Uterus (tissue), 2 donors: ENCODE measurements around the gene EPB41L4A.

Source experiments
- POLR2A ChIP-seq, 2 donors: fragments of 450-650 bp; IDR thresholded peaks; one replicate each; pipeline ENCODE4 v1.6.1; 2016; ENCODE audit warnings: antibody characterized with exemption in 2 of 2, mild to moderate bottlenecking in 1 of 2, moderate library complexity in 1 of 2
- TF ChIP-seq, protein P1 (sequence below), 4 experiments: fragments of 200-600 bp in 2 of 4; fragments of 450-650 bp in 2 of 4; sonication (generic) in 2 of 4; IDR thresholded peaks; one replicate each; pipeline ENCODE4 v1.5.1; 2016 to 2019; ENCODE audit warnings: antibody characterized with exemption in 4 of 4, mild to moderate bottlenecking in 2 of 4, moderate library complexity in 1 of 4

GRCh38 chr5:112163435-112163834, 255.6 kb downstream of the EPB41L4A start:
- TF ChIP-seq, protein P1, sequence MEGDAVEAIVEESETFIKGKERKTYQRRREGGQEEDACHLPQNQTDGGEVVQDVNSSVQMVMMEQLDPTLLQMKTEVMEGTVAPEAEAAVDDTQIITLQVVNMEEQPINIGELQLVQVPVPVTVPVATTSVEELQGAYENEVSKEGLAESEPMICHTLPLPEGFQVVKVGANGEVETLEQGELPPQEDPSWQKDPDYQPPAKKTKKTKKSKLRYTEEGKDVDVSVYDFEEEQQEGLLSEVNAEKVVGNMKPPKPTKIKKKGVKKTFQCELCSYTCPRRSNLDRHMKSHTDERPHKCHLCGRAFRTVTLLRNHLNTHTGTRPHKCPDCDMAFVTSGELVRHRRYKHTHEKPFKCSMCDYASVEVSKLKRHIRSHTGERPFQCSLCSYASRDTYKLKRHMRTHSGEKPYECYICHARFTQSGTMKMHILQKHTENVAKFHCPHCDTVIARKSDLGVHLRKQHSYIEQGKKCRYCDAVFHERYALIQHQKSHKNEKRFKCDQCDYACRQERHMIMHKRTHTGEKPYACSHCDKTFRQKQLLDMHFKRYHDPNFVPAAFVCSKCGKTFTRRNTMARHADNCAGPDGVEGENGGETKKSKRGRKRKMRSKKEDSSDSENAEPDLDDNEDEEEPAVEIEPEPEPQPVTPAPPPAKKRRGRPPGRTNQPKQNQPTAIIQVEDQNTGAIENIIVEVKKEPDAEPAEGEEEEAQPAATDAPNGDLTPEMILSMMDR (IDR thresholded peaks at IDR 0.05): no peak
- TF ChIP-seq POLR2A (IDR thresholded peaks at IDR 0.05): no peak
